Measurements from ENCODE around the gene ERP27. TPM values are rescaled to one million over a fixed set of nuclear protein-coding genes. Genes with fewer than 3 reads are reported as not detected.

The ERP27 gene
- polyA plus RNA-seq, 1 donor (not counting 4 experiments of a cell fraction or from before 2014, with no cell fraction given) = 0.18 TPM

DNA sequence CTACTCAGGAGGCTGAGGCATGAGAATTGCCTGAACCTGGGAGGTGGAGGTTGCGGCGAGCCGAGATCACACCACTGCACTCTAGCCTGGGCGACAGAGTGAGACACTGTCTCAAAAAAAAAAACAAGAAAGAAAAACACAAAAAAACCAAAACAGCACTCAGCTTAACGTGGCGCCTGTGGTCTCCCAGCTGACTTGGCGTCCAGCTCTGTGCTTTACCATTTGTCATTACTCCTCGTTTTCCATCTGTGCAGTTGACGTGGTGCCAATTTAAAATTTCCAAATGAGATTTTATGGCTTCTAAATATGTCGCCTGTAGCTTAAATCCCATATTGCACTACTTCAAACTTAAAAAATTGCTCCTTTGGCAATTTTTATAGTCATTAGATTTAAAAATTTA is 54.7 kb downstream of the ERP27 start:
- no peak for DNase-seq (ENCODE audit: low read depth, low spot score)
- Histone ChIP-seq H3K9ac (ENCODE audit: control insufficient read depth, extremely low read depth, insufficient read depth, low read length) (no peak overlapping the region), H3K27ac (ENCODE audit: control insufficient read depth, insufficient read depth, low read length) (no peak overlapping the region), H3K4me3 (ENCODE audit: control insufficient read depth in 2 of 3, extremely low read depth in 1 of 3, insufficient read depth in 2 of 3, low read depth in 1 of 3, low read length in 3 of 3) (no peak overlapping the region), H2AFZ (ENCODE audit: control insufficient read depth, low read length) (no peak overlapping the region), H3K4me1 (ENCODE audit: control insufficient read depth, extremely low read depth, insufficient read depth, low read length) (peaks cover 14% of the 10 kb centered on the region), H3K4me2 (ENCODE audit: control insufficient read depth, extremely low read depth, insufficient read depth, low read depth, low read length) (no peak overlapping the region), H4K20me1 (ENCODE audit: control insufficient read depth, extremely low read depth, insufficient read depth, low read length) (no peaks in the 10 kb centered on the region), H3K9me1 (ENCODE audit: control insufficient read depth, extremely low read depth, insufficient read depth, low read length) (no peaks in the 10 kb centered on the region), H3K27me3 (ENCODE audit: control insufficient read depth, extremely low read depth, insufficient read depth, low read length) (no peaks in the 10 kb centered on the region), H3K36me3 (ENCODE audit: control insufficient read depth in 2 of 2, extremely low read depth in 1 of 2, insufficient read depth in 2 of 2, low read length in 2 of 2) (no peaks in the 10 kb centered on the region), H3K9me3 (ENCODE audit: control insufficient read depth, low read depth, low read length) (no peaks in the 10 kb centered on the region), H3K79me2 (ENCODE audit: control insufficient read depth, insufficient read depth, low read length) (no peaks in the 10 kb centered on the region)
- dilution Hi-C loops (cut with MboI; ENCODE audit: extremely low pct_ligation_motif_present, low sequenced_read_pairs) = no loop called here
- TF ChIP-seq EZH2 (IDR thresholded peaks at IDR 0.05; ENCODE audit: low read length) (no peak), CTCF (optimal IDR thresholded peaks at IDR 0.05 in 1 of 3, IDR thresholded peaks at IDR 0.05 in 1 of 3, conservative IDR thresholded peaks at IDR 0.05 in 1 of 3; ENCODE audit: extremely low read depth in 1 of 3, insufficient read depth in 2 of 3, low read length in 3 of 3) (no peak)
- no peak for FAIRE-seq

DNA sequence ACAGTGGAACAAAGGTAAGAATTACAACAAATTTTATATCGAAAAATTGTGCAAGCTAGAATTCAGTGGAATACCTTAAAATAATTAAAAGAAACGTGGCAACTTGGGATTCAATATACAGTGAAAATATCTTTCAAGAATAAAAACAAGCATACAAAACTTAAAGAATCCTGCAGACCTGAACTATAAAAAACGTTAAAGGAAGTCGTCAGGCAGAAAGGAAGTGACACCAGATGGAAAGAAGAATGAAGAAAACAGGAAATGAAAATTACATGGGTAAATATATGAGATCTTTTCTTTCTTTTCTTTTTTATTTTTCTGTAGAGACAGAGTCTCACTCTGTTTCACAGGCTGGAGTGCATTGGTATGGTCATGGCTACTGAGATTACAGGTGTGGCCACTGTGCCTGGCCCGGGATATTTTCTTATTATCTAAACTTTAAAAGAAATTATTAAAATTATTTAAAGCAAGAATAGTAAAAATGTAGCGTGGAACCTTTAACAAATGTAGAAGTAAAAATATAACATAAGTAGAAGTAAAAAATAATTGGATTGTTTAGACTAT is 57.4 kb downstream of the ERP27 start:
- Histone ChIP-seq H3K9me1 (ENCODE audit: control insufficient read depth, extremely low read depth, insufficient read depth, low read length) (no peaks in the 10 kb centered on the region), H3K9ac (ENCODE audit: control insufficient read depth, extremely low read depth, insufficient read depth, low read length) (no peak overlapping the region), H3K27ac (ENCODE audit: control insufficient read depth, insufficient read depth, low read length) (no peak overlapping the region), H3K9me3 (ENCODE audit: control insufficient read depth, low read depth, low read length) (no peaks in the 10 kb centered on the region), H4K20me1 (ENCODE audit: control insufficient read depth, extremely low read depth, insufficient read depth, low read length) (no peaks in the 10 kb centered on the region), H3K4me3 (ENCODE audit: control insufficient read depth in 2 of 3, extremely low read depth in 1 of 3, insufficient read depth in 2 of 3, low read depth in 1 of 3, low read length in 3 of 3) (no peak overlapping the region), H3K27me3 (ENCODE audit: control insufficient read depth, extremely low read depth, insufficient read depth, low read length) (no peaks in the 10 kb centered on the region), H2AFZ (ENCODE audit: control insufficient read depth, low read length) (no peak overlapping the region), H3K4me2 (ENCODE audit: control insufficient read depth, extremely low read depth, insufficient read depth, low read depth, low read length) (no peak overlapping the region), H3K36me3 (ENCODE audit: control insufficient read depth in 2 of 2, extremely low read depth in 1 of 2, insufficient read depth in 2 of 2, low read length in 2 of 2) (no peaks in the 10 kb centered on the region), H3K4me1 (ENCODE audit: control insufficient read depth, extremely low read depth, insufficient read depth, low read length) (peaks cover 8% of the 10 kb centered on the region), H3K79me2 (ENCODE audit: control insufficient read depth, insufficient read depth, low read length) (no peaks in the 10 kb centered on the region)
- TF ChIP-seq CTCF (optimal IDR thresholded peaks at IDR 0.05 in 1 of 3, IDR thresholded peaks at IDR 0.05 in 1 of 3, conservative IDR thresholded peaks at IDR 0.05 in 1 of 3; ENCODE audit: extremely low read depth in 1 of 3, insufficient read depth in 2 of 3, low read length in 3 of 3) = no peak
- TF ChIP-seq EZH2 (IDR thresholded peaks at IDR 0.05; ENCODE audit: low read length) = no peak
- FAIRE-seq (no peak), DNase-seq (ENCODE audit: low read depth, low spot score) (no peak)
- dilution Hi-C loops (cut with MboI; ENCODE audit: extremely low pct_ligation_motif_present, low sequenced_read_pairs) = no loop called here

All from keratinocyte (primary cell).